ENCODE results near the gene MCM3AP.

The MCM3AP gene

GRCh38 chr21:46221664-46222435 is 63.6 kb downstream of the MCM3AP start:
- Histone ChIP-seq H3K27me3 (ENCODE audit: low read length) (no peaks in the 10 kb centered on the region), H3K36me3 (ENCODE audit: low read length) (no peaks in the 10 kb centered on the region), H3K9me3 (ENCODE audit: insufficient read depth, low read length) (no peaks in the 10 kb centered on the region), H2AFZ (ENCODE audit: low read depth, low read length, severe bottlenecking) (no peak overlapping the region), H3K9ac (ENCODE audit: low read length) (no peak overlapping the region), H3K9me2 (replicated peaks; ENCODE audit: insufficient read depth, low read length) (no peaks in the 10 kb centered on the region), H4K20me1 (ENCODE audit: low read depth, low read length) (no peaks in the 10 kb centered on the region), H3K4me3 (ENCODE audit: insufficient read depth, low read length, poor library complexity, severe bottlenecking) (no peak overlapping the region), H3K4me2 (ENCODE audit: low read depth, low read length, poor library complexity, severe bottlenecking) (no peak overlapping the region), H3K79me2 (ENCODE audit: insufficient read depth, low read length) (peaks cover 29% of the 10 kb centered on the region), H3F3A (ENCODE audit: insufficient read depth) (peaks cover 7% of the 10 kb centered on the region; the same call in 1 of the 2 replicates), H3K27ac (ENCODE audit: low read depth, low read length) (no peak overlapping the region)
- TF ChIP-seq CTCF (IDR thresholded peaks at IDR 0.05; ENCODE audit: insufficient read depth, low read length, poor library complexity, severe bottlenecking), result no peak
- TF ChIP-seq EZH2phosphoT487 (conservative IDR thresholded peaks at IDR 0.05; ENCODE audit: low read length), result no peak

- peaks cover 19% of the 10 kb centered on the region for H3K79me2 ChIP-seq (ENCODE audit: insufficient read depth, low read length)
- no peak overlapping the region for H3K27ac ChIP-seq (ENCODE audit: low read depth, low read length)
- H3F3A ChIP-seq (ENCODE audit: insufficient read depth), result no peaks in the 10 kb centered on the region
- no peaks in the 10 kb centered on the region for H3K9me2 ChIP-seq (replicated peaks; ENCODE audit: insufficient read depth, low read length)
- no peak overlapping the region for H3K4me2 ChIP-seq (ENCODE audit: low read depth, low read length, poor library complexity, severe bottlenecking)
- no peak overlapping the region for H3K9ac ChIP-seq (ENCODE audit: low read length)
- H3K36me3 ChIP-seq (ENCODE audit: low read length), result no peaks in the 10 kb centered on the region
- no peak for TF ChIP-seq CTCF (IDR thresholded peaks at IDR 0.05; ENCODE audit: insufficient read depth, low read length, poor library complexity, severe bottlenecking)
- no peak for TF ChIP-seq EZH2phosphoT487 (conservative IDR thresholded peaks at IDR 0.05; ENCODE audit: low read length)
- H2AFZ ChIP-seq (ENCODE audit: low read depth, low read length, severe bottlenecking), result no peak overlapping the region
- H3K27me3 ChIP-seq (ENCODE audit: low read length), result no peaks in the 10 kb centered on the region
- H3K4me3 ChIP-seq (ENCODE audit: insufficient read depth, low read length, poor library complexity, severe bottlenecking), result no peak overlapping the region
- no peaks in the 10 kb centered on the region for H3K9me3 ChIP-seq (ENCODE audit: insufficient read depth, low read length)
- no peaks in the 10 kb centered on the region for H4K20me1 ChIP-seq (ENCODE audit: low read depth, low read length)
Observed at GRCh38 chr21:46220847-46221246, 64.6 kb downstream of the MCM3AP start.

GRCh38 chr21:46220275-46220810 is 65.1 kb downstream of the MCM3AP start:
- peaks cover 14% of the 10 kb centered on the region for H3K79me2 ChIP-seq (ENCODE audit: insufficient read depth, low read length)
- no peaks in the 10 kb centered on the region for H3K9me2 ChIP-seq (replicated peaks; ENCODE audit: insufficient read depth, low read length)
- no peaks in the 10 kb centered on the region for H3F3A ChIP-seq (ENCODE audit: insufficient read depth)
- no peak overlapping the region for H3K4me3 ChIP-seq (ENCODE audit: insufficient read depth, low read length, poor library complexity, severe bottlenecking)
- no peaks in the 10 kb centered on the region for H3K36me3 ChIP-seq (ENCODE audit: low read length)
- H3K27me3 ChIP-seq (ENCODE audit: low read length), result no peaks in the 10 kb centered on the region
- H2AFZ ChIP-seq (ENCODE audit: low read depth, low read length, severe bottlenecking), result no peak overlapping the region
- H3K9ac ChIP-seq (ENCODE audit: low read length), result no peak overlapping the region
- H3K9me3 ChIP-seq (ENCODE audit: insufficient read depth, low read length), result no peaks in the 10 kb centered on the region
- H3K4me2 ChIP-seq (ENCODE audit: low read depth, low read length, poor library complexity, severe bottlenecking), result no peak overlapping the region
- H4K20me1 ChIP-seq (ENCODE audit: low read depth, low read length), result no peaks in the 10 kb centered on the region
- H3K27ac ChIP-seq (ENCODE audit: low read depth, low read length), result no peak overlapping the region
- TF ChIP-seq EZH2phosphoT487 (conservative IDR thresholded peaks at IDR 0.05; ENCODE audit: low read length), result no peak
- no peak for TF ChIP-seq CTCF (IDR thresholded peaks at IDR 0.05; ENCODE audit: insufficient read depth, low read length, poor library complexity, severe bottlenecking)

Measured in SU-DHL-6 (cell line).